ENCODE measurements around the gene SOX5.
"Not testable (repeated sequence)": the region's sequence is repeated elsewhere in the genome, so short reads cannot be mapped to it uniquely, and the experiment has no call there.

The SOX5 gene

GRCh38 chr12:23899434-23899833 is 50.0 kb downstream of the SOX5 start:
- DNase-seq, result no peak

DNA sequence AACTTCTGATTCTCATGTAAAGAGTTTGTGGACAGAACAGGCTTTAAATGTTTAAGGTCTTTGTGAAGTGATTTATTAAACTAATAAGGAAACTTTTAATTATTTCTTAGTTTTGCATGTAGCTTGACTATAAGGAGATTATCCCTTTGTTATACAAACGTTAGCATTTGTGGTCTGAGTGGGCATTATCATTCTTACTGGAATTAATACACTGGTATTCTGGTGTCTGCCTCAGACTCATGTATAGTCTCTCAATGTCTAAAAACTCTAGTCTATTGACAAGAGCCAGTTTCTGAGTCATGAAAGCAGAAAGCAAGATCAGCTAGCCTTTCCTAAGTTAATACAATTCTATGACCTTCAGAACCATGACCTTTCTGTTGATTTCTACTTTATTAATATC is 51.3 kb downstream of the SOX5 start:
- no peak for DNase-seq

- no peak for DNase-seq
These were observed 53.7 kb downstream of the SOX5 start for GRCh38 chr12:23895792-23896218.

- no peak for DNase-seq
These were observed 55.9 kb downstream of the SOX5 start for GRCh38 chr12:23893611-23894010.

- DNase-seq, result no peak
These were observed 58.4 kb downstream of the SOX5 start for GRCh38 chr12:23891115-23891514.

GRCh38 chr12:23889069-23889440 is 60.4 kb downstream of the SOX5 start:
- no peak for DNase-seq

DNA sequence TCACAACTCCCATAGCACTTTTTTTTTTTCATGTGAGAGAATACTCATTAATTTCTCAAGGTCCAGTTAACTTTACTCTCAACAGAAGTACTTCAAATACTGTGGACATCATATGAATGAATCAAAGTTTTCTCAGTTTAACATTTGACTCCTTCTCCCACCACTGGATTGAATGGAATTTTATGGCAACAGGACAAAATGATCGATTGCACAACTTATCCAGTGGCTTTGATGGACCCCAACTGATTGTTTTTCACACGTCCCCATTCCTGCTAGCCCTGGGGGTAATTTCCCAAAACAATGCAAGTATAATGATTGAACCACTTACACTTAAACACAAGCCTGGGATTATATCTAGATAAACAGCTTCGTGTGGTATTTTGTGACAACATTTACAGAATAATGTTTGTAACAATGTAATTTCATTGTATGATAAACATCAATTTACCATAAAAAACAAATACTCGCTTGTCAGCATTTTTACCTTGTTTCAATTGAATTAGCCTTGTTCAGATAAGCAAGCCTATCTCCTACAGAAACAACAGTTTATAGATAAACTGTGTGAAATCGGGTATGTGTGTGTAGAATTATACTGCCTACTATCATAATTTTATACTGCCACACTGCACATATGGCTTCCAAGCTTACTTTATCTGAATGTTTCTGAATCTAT is 60.9 kb downstream of the SOX5 start:
- no peak for DNase-seq

DNA sequence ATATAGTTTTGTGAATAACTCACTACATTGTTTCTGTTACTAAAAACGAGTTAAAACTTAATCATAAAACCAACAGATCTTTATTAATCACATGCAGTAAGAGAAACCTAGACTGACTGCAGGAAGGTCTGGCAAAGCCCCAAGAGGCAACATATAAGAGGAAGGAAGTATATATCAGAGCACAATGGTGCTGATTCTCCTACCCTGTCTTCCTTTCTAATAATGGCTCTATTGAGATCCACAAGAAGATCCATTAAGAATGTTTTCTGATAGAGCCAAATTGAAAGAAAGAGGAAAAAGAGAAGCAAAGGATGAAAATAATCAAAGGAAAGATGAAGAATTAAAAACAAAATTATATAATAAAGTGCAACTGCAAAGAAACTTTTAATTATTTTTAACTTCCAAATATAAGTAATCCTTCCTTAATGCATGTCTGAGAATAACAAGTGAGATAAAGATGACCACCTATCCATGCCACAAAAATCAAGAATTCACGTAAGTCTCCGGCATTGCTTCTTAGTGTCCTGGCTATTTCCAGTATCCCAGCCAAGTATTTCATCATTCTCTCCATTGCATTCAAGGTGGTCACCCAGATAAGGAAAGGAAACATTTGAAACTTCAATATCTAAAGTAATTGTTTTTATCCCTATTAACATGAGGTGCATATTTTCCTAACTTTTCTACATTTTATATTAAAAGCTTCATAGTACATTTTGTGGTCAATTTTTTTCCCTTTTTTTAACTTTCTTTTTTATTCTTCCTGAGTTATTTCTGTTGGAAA is 62.2 kb downstream of the SOX5 start:
- no peak for DNase-seq

- DNase-seq, result no peak
These were observed 64.1 kb downstream of the SOX5 start for GRCh38 chr12:23885394-23885793.

DNA sequence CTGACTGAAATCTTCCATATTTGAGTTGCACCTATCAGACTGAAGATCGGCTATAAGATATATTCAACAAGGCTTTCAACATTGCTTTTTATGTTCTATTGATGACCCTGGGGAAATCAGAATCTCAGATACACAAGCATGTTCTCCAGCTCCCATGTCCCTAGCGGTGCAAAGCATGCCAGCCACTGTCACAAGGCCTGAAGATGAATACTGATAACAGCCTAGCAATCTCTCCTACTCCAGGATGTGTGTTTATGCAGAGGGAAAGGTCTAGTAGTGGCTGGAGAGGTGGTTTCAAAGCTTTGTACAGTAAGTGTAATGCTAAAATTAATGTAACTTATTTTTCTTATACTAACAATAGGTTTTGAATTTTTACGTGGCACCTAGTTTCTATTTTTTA is 64.6 kb downstream of the SOX5 start:
- no peak for DNase-seq

DNA sequence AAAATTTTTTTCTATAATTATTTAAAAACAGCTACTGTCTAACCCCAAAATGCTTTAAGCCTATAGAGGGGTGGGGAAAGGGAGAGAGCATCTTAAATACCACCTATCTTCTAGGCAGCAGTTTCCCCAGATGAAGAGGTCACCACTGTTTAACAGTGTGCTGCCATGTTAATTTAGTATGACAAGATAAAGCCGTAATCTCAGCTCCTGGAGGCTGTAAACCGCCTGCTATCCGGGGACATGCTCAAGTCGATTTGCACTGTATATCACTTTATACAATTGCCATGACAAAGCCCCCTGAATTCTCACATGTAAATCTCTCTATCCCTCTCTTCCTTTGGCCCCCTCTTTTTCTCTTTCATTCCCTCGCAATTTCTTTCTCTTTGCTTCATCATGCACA is 68.5 kb downstream of the SOX5 start:
- no peak for DNase-seq

GRCh38 chr12:23876618-23877017 is 72.9 kb downstream of the SOX5 start:
- DNase-seq, result not testable (repeated sequence)

DNA sequence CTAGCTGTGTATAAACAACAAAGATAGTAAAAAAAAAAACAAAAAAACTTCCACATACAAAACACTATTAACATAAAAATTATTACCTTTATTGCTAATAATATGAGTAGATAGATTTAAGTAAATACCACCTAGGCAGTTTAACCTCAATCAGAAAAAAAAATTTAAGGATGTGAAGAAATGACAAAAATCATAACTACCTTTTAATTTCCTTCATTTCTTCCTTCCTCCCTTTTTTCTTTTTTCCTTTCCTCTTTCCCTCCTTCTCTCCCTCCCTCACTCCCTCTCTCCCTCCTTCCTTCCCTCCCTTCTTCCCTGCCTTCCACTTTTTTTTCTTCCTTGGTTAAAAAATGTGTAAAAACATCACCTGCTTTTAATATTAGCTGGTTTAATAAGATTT is 81.7 kb downstream of the SOX5 start:
- DNase-seq, result no peak

- no peak for DNase-seq
These were observed 86.8 kb downstream of the SOX5 start for GRCh38 chr12:23862701-23863100.

DNA sequence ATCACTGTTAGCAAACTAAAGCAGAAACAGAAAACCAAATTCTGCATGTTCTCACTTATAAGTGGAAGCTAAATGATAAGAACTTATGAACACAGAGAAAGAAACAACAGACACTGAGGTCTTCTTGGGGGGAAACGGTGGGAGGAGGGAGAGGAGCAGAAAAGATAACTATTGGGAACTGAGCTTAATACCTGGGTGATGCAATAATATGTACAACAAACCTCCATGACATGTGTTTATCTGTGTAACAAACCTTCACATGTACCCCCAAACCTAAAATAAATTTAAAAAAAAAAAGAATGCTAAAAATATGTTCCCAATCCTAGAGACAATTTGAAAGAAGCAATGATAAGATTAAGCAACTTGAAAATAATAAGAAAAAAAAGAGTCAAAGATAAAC is 89.5 kb downstream of the SOX5 start:
- DNase-seq, result no peak

DNA sequence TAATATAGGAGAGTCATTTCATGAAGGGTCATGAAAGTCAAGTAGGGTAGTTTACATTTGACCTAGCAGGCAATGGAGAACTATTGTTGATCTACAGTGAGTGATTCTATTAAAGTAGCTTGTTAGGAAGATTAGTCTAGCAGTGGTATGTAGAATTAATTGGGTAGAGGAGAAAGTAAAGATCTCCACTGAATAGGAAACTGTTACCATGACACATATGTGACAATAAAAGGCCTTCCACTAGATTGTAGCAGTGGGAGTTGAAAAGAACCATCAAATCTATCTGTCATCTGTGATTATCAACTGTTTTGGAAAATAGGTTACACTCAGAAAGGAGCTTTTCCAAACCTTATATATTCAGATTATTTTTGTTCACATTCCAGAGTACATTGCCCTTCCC is 92.3 kb downstream of the SOX5 start:
- DNase-seq, result no peak

DNA sequence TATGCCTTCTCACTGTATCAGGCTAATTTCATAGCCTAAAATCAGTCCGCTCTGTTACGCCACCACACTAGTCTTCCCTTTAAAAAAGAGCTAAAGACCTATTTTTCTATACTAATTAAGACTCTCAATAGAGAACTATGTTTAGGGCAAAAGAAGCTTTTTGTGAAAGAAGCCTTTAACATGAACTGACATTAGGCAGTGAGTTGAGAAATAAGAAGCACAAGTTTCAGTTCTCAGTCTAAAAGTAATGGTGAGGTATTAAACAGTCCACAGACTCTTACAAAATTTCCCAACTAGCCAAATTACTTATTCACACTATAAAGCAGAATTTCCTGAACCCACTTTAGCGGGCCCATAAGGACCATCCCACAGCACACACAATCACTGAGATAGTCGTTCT is 93.7 kb downstream of the SOX5 start:
- DNase-seq, result no peak

DNA sequence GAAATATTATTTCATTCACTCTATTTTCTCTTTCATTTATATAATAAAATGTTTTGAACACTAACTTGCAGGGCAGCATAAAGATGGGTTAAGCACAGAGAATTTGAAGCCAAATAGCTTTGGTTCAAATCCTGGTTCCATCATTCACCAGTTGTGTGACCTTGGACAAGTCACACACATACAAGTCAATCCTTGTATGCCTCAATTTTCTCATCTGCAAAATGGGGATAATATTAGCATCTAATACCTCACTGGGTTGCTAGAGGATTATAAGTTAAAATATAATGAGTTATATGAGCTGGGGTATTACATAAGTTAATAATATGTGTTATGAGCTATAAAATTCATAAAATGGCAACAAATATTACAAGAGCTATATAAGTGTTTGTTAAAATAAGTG is 94.9 kb downstream of the SOX5 start:
- DNase-seq, result no peak

GRCh38 chr12:23853640-23854039 is 95.8 kb downstream of the SOX5 start:
- DNase-seq, result no peak

GRCh38 chr12:23851602-23852001 is 97.9 kb downstream of the SOX5 start:
- no peak for DNase-seq

GRCh38 chr12:23847857-23848256 is 101.6 kb downstream of the SOX5 start:
- DNase-seq, result no peak

GRCh38 chr12:23843958-23844357 is 105.5 kb downstream of the SOX5 start:
- DNase-seq, result no peak

- DNase-seq, result no peak
These were observed 115.4 kb downstream of the SOX5 start for GRCh38 chr12:23834076-23834475.

DNA sequence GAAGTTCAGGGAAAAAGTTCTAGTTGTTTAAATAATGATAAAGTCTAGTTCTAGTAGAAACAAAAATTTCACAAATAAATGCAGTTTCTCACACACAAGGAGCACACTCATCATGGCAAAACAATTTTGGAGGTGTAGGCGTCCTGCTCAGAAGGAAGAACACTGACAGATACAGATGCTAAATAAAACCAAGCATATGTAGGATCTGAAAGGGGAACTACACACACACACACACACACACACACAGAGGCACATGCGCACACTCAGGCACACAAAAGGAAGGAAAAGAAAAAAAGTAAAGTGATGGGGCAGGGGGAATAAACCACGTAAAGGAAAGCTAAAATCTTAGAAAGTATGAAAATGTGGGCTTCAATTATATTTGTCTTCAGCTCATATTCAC is 117.7 kb downstream of the SOX5 start:
- DNase-seq, result no peak

GRCh38 chr12:23830210-23830609 is 119.3 kb downstream of the SOX5 start:
- no peak for DNase-seq

Data from DMS 273 treated with DMSO at 0.1 percent for 48 hours (cell line).